GM21515 (cell line): ENCODE measurements around the gene ELK1.
A peak's percentile ranks its signal among the peaks of the same experiment; 100 is the strongest.

ENCODE experiments used
- ATAC-seq: cut with Tn5 transposase; IDR thresholded peaks from one replicate; pipeline ENCODE4 v1.9.1; 2021; ENCODE audit not compliant: unreplicated experiment

Gene ELK1

GRCh38 chrX:47645530-47645929 lies 4.8 kb downstream of the ELK1 start:
- ATAC-seq, result no peak

- ATAC-seq, result no peak
These were observed 5.7 kb downstream of the ELK1 start for GRCh38 chrX:47644557-47645091.

DNA sequence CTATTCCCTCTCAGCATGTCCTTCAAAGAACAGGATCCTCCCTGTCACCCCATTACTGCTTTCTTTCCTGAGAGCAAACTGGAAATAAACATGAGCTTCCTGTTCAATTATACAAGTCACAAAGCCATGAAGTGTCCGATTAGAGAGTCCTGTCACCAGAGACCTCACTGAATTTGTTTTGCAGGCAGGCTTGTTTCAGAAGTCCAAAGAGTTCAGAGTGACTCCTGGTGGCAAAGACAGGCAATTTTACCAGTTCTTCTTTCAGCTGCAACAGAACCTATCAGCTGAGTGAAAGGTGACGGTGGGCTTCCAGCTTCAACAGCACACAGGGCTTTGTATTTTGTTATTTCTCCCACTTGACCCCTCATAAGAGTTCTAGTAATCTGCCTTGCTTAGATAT lies 6.4 kb downstream of the ELK1 start:
- ATAC-seq, result no peak

DNA sequence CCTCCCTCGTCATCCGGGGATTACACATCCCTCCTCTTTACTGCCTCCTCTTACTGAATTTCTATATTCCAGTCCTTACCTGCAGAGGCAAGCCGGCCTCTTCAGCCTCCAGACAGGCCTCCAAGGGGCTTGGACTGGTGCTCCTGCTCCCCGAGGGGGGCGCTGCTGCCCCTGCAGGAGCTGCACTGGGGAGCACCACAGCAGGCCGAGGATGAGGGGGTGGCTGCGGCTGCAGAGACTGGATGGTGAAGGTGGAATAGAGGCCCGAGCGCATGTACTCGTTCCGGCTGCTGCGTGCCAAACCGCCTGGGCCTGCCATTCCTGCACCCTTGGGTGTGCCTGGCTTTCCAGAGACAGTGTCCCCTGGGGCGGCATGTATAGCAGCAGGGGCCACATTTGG lies 11.5 kb downstream of the ELK1 start:
- no peak for ATAC-seq

GRCh38 chrX:47637546-47638195 lies 12.7 kb downstream of the ELK1 start:
- ATAC-seq, result peak; percentile 64

- no peak for ATAC-seq
These were observed 15.3 kb downstream of the ELK1 start for GRCh38 chrX:47634871-47635575.

GRCh38 chrX:47633689-47634590 lies 16.4 kb downstream of the ELK1 start:
- ATAC-seq, result no peak

DNA sequence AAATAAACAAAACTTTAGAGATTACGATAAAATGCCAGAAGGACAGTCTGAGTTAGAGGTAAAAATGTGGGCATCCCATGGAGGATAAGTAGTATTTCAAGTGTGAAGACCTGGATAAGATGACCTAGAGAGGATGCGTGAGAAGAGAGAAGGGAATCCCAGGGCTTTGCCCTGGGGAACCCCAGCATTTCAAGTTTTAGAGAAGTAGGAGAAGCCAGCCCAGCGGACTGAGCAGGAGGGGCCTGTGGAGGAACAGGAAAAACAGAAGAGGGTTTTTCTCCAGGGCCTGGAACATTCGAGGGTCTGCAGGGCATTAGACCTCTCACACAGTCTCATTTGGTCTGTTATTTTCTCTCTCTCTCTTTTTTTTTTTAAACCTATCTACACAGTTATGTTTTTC lies 17.7 kb downstream of the ELK1 start:
- no peak for ATAC-seq

GRCh38 chrX:47631676-47632075 lies 18.7 kb downstream of the ELK1 start:
- ATAC-seq, result no peak

DNA sequence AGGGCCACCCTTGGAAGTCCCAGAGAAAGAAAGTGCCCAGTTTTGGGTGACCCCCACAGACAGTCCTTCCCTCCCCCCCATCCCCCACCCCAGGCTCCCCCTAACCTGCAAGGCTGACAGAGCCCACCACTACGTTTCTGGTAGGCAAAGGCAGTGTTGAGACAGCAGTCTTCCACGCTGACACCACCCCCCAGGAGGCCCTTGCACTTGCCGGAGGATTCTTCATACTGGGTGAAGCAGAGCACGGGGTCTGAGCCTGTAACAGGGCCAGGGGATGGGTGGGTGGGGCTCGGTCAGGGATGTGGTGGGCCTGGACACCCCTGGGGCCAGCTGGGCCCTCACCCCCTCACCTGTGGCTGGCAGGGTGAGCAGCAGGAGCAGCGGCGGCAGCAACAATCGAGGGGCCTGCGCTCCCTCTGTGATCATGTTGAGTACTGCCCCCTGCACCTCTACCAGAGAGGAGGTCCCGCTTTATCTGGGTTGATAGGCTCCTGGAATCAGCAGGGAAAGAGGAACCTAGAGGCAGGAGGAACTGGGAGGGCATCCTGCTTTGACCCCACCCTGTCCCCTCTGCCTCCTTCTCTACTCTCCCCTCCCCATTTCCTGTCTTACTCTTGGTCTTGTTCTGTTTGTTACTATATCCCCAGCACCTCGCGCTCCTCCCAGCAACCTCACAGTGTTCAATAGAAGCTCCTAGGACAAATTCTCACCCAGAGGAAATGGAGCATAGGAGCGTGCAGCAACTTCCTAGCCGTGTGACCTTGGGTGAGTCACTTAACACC lies 20.8 kb downstream of the ELK1 start, which contains the start of gene CFP:
Gene CFP, minus strand, starts transcription at position 512 of the 782 bp plus-strand sequence. Its CDS starts 86 bp downstream, at position 426.
- no peak for ATAC-seq

DNA sequence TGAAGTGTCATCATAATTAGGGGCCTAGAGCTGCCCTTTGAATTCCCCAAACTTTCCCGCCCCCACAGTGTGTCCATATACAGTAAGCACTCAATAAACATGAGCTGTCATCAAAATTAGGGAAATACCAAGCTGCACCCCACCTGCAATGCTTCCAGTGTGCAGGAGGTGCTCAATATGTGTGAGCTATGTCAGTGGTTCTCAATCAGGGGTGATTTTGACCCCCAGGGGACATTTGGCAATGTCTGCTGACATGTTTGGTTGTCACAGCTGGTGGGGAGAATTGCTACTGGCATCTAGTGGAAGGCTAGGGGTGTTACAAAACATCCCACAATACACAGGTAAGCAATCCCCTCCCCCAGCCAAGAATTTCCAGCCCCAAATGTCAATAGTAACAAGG lies 21.4 kb downstream of the ELK1 start:
- ATAC-seq, result no peak

DNA sequence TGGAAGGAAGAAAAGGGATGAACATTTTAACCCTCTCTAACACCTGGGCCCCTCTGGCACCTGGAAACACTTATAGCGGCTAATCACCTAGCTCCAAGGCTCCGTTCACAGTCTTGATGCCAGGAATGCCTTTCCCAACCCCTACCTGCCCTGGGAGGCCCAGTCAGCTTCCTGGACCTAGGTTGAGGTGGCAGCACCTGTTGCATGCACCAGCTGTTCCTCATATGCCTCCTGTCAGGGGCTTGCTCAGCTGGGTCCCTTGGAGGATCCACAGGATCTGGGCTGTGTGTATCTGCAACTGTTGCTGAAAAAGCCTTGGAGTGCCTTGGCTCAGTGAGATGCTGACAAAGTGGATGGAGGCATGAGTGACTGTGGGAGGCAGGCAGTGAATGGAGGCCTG lies 25.0 kb downstream of the ELK1 start:
- ATAC-seq, result no peak

GRCh38 chrX:47623540-47624027 lies 26.8 kb downstream of the ELK1 start:
- ATAC-seq, result no peak

GRCh38 chrX:47621851-47622250 lies 28.5 kb downstream of the ELK1 start:
- no peak for ATAC-seq

- no peak for ATAC-seq
These were observed 30.1 kb downstream of the ELK1 start for GRCh38 chrX:47620303-47620685.

- peak; percentile 80 for ATAC-seq
These were observed 30.7 kb downstream of the ELK1 start, which contains the start of gene SYN1 for GRCh38 chrX:47619486-47620302. TSS of gene SYN1 (minus strand) at chrX:47619857. CDS start at chrX:47619728, 129 bp downstream.

- ATAC-seq, result no peak
These were observed 31.4 kb downstream of the ELK1 start for GRCh38 chrX:47618923-47619485.

- ATAC-seq, result no peak
These were observed 35.7 kb downstream of the ELK1 start for GRCh38 chrX:47614618-47615017.

DNA sequence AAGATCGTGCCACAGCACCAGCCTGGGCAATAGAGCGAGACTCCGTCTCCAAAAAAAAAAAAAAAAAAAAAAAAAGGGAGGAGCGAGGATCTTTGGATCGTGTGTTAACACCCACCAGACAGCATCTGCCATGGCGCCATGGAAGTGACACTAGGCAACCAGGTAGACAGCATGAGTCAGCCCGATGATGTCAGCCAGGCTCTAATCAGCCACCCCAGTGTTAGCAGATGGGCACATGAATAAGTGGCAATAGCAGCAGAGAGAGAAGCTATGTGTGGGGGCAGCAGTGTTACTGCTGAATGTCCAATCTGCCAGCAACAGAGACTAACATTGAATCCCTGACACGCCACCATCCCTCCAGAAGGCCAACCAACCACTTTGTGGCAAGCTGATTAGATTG lies 37.3 kb downstream of the ELK1 start:
- ATAC-seq, result no peak
